Measurements from ENCODE around the gene HAPLN3.

The HAPLN3 gene

DNA sequence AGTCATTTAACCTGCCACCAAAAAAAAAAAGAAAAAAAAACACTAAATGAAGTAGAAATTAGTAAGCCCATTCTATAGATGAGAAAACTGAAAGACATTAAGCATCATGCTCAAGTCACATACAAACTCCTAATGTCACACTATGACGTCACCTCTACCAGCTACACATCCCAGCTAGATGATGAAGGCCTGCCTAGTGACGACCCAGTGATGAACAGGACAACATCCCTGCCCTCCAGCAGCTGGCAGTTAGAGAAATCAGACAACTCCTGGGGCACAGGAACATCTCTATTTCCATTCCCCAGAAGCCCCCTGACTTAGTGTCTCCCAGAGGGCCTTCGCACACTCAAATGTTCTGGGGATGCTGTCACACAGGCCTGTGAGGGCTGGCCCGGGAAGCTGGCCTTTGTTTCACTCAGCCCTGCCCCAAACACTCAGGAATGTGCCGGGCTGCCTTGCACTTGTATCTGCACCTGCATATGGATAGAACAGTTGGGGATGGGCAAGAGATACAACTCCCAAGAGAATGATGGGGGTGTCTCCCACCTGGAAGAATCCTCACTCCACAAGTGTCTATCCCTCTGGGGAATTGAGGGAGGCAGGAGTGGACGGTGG lies 7.0 kb upstream of the HAPLN3 start:
- H3K4me3 ChIP-seq (ENCODE audit: low read depth, low read length), result no peak overlapping the region
- no peak for DNase-seq (ENCODE audit: low read depth, low spot score)
- POLR2A ChIA-PET, result no interaction called here
- TF ChIP-seq, protein P1, sequence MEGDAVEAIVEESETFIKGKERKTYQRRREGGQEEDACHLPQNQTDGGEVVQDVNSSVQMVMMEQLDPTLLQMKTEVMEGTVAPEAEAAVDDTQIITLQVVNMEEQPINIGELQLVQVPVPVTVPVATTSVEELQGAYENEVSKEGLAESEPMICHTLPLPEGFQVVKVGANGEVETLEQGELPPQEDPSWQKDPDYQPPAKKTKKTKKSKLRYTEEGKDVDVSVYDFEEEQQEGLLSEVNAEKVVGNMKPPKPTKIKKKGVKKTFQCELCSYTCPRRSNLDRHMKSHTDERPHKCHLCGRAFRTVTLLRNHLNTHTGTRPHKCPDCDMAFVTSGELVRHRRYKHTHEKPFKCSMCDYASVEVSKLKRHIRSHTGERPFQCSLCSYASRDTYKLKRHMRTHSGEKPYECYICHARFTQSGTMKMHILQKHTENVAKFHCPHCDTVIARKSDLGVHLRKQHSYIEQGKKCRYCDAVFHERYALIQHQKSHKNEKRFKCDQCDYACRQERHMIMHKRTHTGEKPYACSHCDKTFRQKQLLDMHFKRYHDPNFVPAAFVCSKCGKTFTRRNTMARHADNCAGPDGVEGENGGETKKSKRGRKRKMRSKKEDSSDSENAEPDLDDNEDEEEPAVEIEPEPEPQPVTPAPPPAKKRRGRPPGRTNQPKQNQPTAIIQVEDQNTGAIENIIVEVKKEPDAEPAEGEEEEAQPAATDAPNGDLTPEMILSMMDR (IDR thresholded peaks at IDR 0.05; ENCODE audit: insufficient read depth, low read length, missing control alignments), result no peak
- CTCF ChIA-PET, result interaction anchor here (0.8 to 11.4 kb wide), 16 partner anchors 8 to 272 kb away, joined by 3 to 176 read pairs (median 7); no protein-coding TSS in a partner anchor

GRCh38 chr15:88901508-88902220 lies 6.3 kb upstream of the HAPLN3 start:
- DNase-seq (ENCODE audit: low read depth, low spot score), result no peak
- ChIA-PET POLR2A (no interaction called here), CTCF (interaction anchor here (1.0 to 11.4 kb wide), 11 partner anchors 9 to 273 kb away, joined by 3 to 176 read pairs (median 28); no protein-coding TSS in a partner anchor)
- TF ChIP-seq, protein P1 (IDR thresholded peaks at IDR 0.05; ENCODE audit: insufficient read depth, low read length, missing control alignments), result no peak
- no peak overlapping the region for H3K4me3 ChIP-seq (ENCODE audit: low read depth, low read length)

GRCh38 chr15:88900982-88901418 lies 5.7 kb upstream of the HAPLN3 start:
- ChIA-PET CTCF (interaction anchor here (1.0 to 11.4 kb wide), 11 partner anchors 10 to 277 kb away, joined by 3 to 176 read pairs (median 9); partner anchors contain the start of gene ISG20), POLR2A (interaction anchor here (0.7 to 0.8 kb wide), 2 partner anchors 12 to 243 kb away, joined by 3 read pairs; partner anchors contain the start of gene MFGE8)
- TF ChIP-seq, protein P1 (IDR thresholded peaks at IDR 0.05; ENCODE audit: insufficient read depth, low read length, missing control alignments), result no peak
- DNase-seq (ENCODE audit: low read depth, low spot score), result no peak
- H3K4me3 ChIP-seq (ENCODE audit: low read depth, low read length), result no peak overlapping the region

DNA sequence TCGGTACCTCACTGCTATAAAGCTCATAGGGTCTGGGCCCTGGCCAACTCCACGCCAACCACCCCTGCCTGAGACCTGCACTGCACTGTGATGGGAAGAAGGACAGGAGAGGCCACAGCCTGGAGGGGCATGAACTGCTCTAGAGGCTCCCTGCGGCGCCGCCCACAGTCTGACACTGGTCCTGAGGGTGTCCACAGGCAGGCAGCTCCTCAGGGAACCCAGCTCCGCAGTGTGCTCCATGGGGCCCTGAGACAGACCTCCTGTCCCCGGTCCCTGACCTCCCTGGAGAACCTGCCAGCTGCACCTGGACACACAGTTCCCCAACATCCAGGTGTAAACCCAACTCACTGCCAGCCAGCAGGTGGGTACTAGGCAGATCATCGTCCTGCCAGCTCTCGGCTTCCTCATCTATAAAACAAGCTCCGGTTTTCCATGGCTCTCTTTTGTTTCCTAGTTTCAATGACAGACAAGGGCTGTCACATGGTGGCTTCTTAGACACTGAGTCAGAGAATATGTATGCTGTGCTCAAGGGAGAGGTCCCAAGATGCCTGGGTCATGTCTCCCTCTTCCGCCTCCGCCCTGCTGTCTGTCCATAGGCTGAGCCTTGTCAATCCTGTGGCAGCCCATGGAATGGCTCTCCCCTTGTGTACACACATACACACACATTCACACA lies 5.1 kb upstream of the HAPLN3 start:
- H3K4me3 ChIP-seq (ENCODE audit: low read depth, low read length), result no peak overlapping the region
- CTCF ChIA-PET, result interaction anchor here (0.9 to 11.4 kb wide), 7 partner anchors 17 to 277 kb away, joined by 3 to 176 read pairs (median 4); partner anchors contain the start of gene ISG20
- POLR2A ChIA-PET, result interaction anchor here (0.7 to 0.8 kb wide), 2 partner anchors 13 to 243 kb away, joined by 3 read pairs; partner anchors contain the start of gene MFGE8
- no peak for DNase-seq (ENCODE audit: low read depth, low spot score)
- TF ChIP-seq, protein P1 (IDR thresholded peaks at IDR 0.05; ENCODE audit: insufficient read depth, low read length, missing control alignments), result no peak

GRCh38 chr15:88899251-88899650 lies 3.9 kb upstream of the HAPLN3 start:
- CTCF ChIA-PET, result interaction anchor here (0.8 to 2.7 kb wide), 6 partner anchors 9 to 158 kb away, joined by 3 to 9 read pairs (median 6); no protein-coding TSS in a partner anchor
- TF ChIP-seq, protein P1 (IDR thresholded peaks at IDR 0.05; ENCODE audit: insufficient read depth, low read length, missing control alignments), result no peak
- no peak for DNase-seq (ENCODE audit: low read depth, low spot score)
- H3K4me3 ChIP-seq (ENCODE audit: low read depth, low read length), result no peak overlapping the region
- POLR2A ChIA-PET, result no interaction called here
